ENCODE measurements around the gene ARAP1.

ARAP1 gene

GRCh38 chr11:72776844-72777754, 24.9 kb upstream of the ARAP1 start:
- Histone ChIP-seq H3K27ac (no peak overlapping the region), H3K4me3 (ENCODE audit: low read depth, low read length) (no peak overlapping the region), H3K36me3 (replicated peaks) (no peaks in the 10 kb centered on the region), H3K27me3 (replicated peaks) (no peaks in the 10 kb centered on the region)
- TF ChIP-seq, protein P1, sequence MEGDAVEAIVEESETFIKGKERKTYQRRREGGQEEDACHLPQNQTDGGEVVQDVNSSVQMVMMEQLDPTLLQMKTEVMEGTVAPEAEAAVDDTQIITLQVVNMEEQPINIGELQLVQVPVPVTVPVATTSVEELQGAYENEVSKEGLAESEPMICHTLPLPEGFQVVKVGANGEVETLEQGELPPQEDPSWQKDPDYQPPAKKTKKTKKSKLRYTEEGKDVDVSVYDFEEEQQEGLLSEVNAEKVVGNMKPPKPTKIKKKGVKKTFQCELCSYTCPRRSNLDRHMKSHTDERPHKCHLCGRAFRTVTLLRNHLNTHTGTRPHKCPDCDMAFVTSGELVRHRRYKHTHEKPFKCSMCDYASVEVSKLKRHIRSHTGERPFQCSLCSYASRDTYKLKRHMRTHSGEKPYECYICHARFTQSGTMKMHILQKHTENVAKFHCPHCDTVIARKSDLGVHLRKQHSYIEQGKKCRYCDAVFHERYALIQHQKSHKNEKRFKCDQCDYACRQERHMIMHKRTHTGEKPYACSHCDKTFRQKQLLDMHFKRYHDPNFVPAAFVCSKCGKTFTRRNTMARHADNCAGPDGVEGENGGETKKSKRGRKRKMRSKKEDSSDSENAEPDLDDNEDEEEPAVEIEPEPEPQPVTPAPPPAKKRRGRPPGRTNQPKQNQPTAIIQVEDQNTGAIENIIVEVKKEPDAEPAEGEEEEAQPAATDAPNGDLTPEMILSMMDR (IDR thresholded peaks at IDR 0.05; ENCODE audit: low read depth, low read length, missing control alignments) = no peak
- in situ Hi-C loops (cut with HindIII; ENCODE audit: low pct_ligation_motif_present, low sequenced_read_pairs) = no loop called here
- no peak for DNase-seq

DNA sequence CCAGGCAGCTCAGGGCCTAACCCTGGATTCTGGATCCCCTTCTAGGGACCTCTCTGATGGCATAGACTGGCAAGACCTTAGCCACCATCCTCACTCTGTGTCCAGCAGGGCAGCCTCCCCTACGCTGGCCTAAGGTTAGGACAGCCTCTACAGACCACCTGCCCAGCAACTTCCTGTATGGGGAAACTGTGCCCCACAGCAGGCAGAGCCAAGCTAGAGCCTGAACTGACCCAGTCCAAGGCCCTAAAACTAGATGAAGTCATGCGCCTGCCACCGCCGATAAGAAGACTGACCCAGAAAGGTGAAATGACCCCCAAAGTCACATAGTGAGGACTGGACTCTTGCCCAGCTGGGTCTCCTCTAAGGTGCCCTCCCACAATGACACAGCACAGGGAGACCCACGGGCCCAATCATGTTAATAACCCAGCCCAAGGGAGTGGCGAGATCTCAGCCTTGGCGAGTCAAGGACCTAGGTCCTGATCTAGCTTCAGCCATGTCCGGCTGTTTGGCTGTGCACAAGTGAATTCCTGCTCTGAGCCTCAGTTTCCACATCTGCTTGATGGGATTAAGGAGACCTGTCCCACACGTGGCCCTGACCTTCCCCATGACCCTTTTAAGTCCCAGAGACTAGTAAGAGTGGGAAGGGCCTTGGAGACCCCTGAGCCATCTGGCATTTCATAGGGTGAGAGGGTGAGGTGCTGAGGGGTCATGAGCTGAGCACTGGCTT, 24.1 kb upstream of the ARAP1 start:
- H3K4me3 ChIP-seq (ENCODE audit: low read depth, low read length) = no peak overlapping the region
- H3K36me3 ChIP-seq (replicated peaks) = no peaks in the 10 kb centered on the region
- TF ChIP-seq, protein P1 (IDR thresholded peaks at IDR 0.05; ENCODE audit: low read depth, low read length, missing control alignments) = no peak
- in situ Hi-C loops (cut with HindIII; ENCODE audit: low pct_ligation_motif_present, low sequenced_read_pairs) = no loop called here
- no peak overlapping the region for H3K27ac ChIP-seq
- no peaks in the 10 kb centered on the region for H3K27me3 ChIP-seq (replicated peaks)
- DNase-seq = no peak

DNA sequence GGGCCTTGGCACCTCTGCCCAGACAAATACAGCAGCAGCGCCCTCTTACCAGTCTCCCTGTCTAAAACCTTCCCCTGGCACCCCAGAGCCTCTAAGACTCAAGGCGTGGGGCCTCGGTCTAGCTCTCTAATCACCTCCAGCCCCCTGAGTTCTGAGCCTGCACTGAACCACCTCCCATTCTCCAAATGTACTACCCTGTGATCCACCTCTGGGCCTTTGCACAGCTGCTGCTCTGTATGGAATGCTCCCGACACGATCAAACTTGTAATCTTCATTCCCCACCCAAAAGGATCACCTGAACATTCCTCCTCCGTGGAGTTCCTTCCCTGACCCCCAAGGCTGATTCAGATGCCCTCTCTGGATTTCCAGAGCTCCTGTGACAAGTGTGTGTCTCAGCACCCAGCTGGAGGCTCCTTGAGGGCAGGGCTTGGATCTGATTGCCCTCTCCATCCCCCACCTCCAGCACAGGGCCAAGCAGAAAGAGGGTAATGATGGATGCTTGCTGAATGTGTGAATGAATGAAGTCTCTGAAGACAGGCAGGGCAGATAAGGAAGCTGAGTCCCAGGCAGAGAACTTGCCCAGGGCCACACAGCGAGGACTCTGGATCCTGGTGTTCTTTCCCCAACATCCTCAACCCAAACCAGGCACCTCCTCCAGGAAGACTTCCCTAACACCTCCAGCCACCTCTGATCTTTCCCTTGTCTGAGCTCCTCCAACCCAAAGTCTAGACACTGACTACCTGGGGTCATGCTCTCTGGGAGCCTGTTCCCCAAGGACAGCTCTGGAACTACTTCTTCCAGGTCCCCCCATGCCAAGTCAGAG, 23.3 kb upstream of the ARAP1 start:
- no peak for DNase-seq
- no peak overlapping the region for H3K4me3 ChIP-seq (ENCODE audit: low read depth, low read length)
- H3K27me3 ChIP-seq (replicated peaks) = no peaks in the 10 kb centered on the region
- in situ Hi-C loops (cut with HindIII; ENCODE audit: low pct_ligation_motif_present, low sequenced_read_pairs) = no loop called here
- H3K27ac ChIP-seq = no peak overlapping the region
- H3K36me3 ChIP-seq (replicated peaks) = no peaks in the 10 kb centered on the region
- TF ChIP-seq, protein P1 (IDR thresholded peaks at IDR 0.05; ENCODE audit: low read depth, low read length, missing control alignments) = no peak

GRCh38 chr11:72774499-72774898, 22.3 kb upstream of the ARAP1 start:
- TF ChIP-seq, protein P1 (IDR thresholded peaks at IDR 0.05; ENCODE audit: low read depth, low read length, missing control alignments) = no peak
- Histone ChIP-seq H3K27me3 (replicated peaks) (no peaks in the 10 kb centered on the region), H3K27ac (no peak overlapping the region), H3K36me3 (replicated peaks) (no peaks in the 10 kb centered on the region), H3K4me3 (ENCODE audit: low read depth, low read length) (no peak overlapping the region)
- DNase-seq = no peak
- in situ Hi-C loops (cut with HindIII; ENCODE audit: low pct_ligation_motif_present, low sequenced_read_pairs) = no loop called here

- no peak overlapping the region for H3K4me3 ChIP-seq (ENCODE audit: low read depth, low read length)
- H3K27ac ChIP-seq = peak overlapping the region; percentile 42
These were observed 21.5 kb upstream of the ARAP1 start for GRCh38 chr11:72773696-72774095.

More at GRCh38 chr11:72773696-72774095, 21.5 kb upstream of the ARAP1 start:
- H3K36me3 ChIP-seq (replicated peaks) = no peaks in the 10 kb centered on the region
- DNase-seq = peak; percentile 27
- in situ Hi-C loops (cut with HindIII; ENCODE audit: low pct_ligation_motif_present, low sequenced_read_pairs) = no loop called here
- TF ChIP-seq, protein P1 (IDR thresholded peaks at IDR 0.05; ENCODE audit: low read depth, low read length, missing control alignments) = no peak
- no peaks in the 10 kb centered on the region for H3K27me3 ChIP-seq (replicated peaks)
